Left colon (tissue), 2 donors: ENCODE data around the gene CTXN1. TPM values are rescaled to one million over a fixed set of nuclear protein-coding genes. Genes with fewer than 3 reads are reported as not detected.
A peak's percentile ranks its signal among the peaks of the same experiment; 100 is the strongest.
"Not testable (repeated sequence)": the region's sequence is repeated elsewhere in the genome, so short reads cannot be mapped to it uniquely, and the experiment has no call there.

ENCODE experiments used
- ATAC-seq: fragments of 200-7000 bp; cut with Tn5 transposase; one replicate; pipeline ENCODE4 v1.9.1; 2020; ENCODE audit warnings: mild to moderate bottlenecking, moderate library complexity
- DNase-seq, 2 donors: peaks; one replicate each; pipeline ENCODE4 v3.0.0-alpha.2; 2020
- intact Hi-C, 2 donors: fragments of 100-400 bp; cut with DNase I in 1 of 2; cut with micrococcal nuclease in 1 of 2; formaldehyde crosslinking; loops; one replicate each; pipeline versions ENCODE4 v1.11.2 to v1.14.0; 2022; cut with DNase I, micrococcal nuclease
- total RNA-seq, 2 donors: library from RNA; stranded (reverse); fragmentation: NEBNext Ultra II Directional; extraction: Animal tissue kit (Norgen Biotek cat#: 25700); gene quantifications; one replicate each; pipeline ENCODE4 v1.2.1, GENCODE V29; 2021
- donor health status: DM: no; HTN: no; CAD: no.
- donor health status: DM: yes; HTN: yes; CAD: no.

CTXN1 gene
- total RNA-seq, 2 donors from 2014 or later, result 0.61 to 5.1 TPM

DNA sequence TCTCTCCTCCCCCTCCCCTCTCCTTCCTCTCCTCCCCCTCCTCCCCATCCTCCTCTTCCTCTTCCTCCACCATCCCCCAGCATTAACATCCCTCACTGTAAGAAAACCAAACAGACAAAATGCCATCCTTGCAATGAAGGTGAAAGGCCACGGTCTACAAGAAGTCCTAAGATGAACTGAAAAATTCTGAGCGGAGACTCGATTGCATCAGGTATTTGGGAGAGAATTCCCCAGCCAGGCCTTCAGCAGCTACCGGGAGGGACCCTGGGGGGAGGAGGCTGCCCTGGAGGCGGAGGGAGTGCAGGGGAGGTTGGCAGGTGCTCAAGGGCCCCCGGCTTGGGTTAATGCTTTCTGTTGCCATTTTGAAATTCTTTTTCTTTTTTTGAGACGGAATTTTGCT lies 27.6 kb upstream of the CTXN1 start:
- DNase-seq (no peak), ATAC-seq (no peak)
- intact Hi-C loops, result no loop called here

DNA sequence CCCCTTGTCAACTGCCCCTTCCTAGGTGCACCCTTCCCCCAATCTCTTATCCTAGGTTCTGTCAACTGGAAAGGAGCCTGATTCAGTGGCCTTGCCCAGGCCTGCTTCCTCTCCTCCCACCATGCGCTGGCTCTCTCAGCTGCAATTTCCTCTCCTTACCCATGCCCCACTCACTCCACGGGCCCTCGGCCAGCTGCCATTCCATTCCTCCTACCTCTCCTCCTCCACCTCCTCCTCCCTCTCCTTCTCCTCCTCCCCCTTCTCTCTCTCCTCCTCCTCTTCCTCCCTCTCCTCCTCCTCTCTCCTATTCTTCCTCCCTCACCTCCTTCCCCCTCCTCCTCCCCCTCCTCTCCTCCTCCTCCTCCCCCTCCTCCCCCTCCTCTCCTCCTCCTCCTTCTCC lies 27.1 kb upstream of the CTXN1 start:
- ATAC-seq (no peak), DNase-seq (no peak)
- intact Hi-C loops, result no loop called here

DNA sequence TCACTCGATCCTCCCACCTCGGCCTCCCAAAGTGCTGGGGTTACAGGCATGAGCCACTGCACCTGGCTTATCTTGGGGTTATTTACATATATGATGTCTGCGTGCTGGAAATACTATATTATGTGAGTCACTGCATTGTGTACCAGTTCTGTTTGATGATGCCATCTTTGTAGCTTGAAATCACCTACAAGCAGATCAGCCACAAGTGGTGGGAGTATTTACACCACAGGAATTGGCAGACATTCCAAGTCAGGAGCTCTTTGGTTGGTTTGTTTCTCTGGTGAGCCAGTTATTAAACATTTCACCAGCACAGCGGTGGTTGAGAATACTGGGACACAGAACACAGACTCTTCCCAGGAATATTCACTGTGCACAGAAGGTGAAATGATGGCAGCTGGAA lies 22.0 kb upstream of the CTXN1 start:
- DNase-seq (no peak), ATAC-seq (no peak)
- intact Hi-C loops, result loop anchor here in 1 of 2 donors (5.0 kb wide), 1 partner anchor 54 kb away; no protein-coding TSS in a partner anchor

DNA sequence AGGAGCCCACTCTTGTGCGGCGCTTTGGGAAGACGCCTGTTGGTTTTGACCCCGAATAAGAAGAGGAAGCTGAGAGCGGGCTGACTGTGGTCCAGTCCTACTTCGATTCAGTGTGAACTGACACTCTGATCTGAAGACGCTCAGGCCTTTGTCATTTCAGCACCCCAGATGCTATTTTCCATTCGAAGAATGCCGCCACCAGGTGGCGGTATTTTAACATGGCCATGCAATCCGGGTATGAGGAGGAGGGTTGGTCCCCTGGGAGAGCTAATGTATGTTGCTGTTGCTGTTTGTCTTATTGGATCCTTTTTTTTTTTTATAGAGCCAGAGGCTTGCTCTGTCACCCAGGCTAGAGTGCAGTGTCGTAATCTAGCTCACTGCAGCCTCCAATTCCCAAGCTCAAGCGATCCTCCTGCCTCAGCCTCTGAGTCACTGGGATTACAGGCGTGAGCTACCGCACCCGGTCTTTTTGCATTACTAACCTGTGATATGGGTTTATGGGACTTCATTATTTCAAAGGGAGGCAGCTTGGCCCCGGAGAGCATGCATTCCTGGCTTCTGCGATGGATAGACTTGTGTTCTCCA lies 18.3 kb upstream of the CTXN1 start:
- peak; percentile 83 to 95 for DNase-seq
- peak; percentile 60 for ATAC-seq
- intact Hi-C loops, result no loop called here

DNA sequence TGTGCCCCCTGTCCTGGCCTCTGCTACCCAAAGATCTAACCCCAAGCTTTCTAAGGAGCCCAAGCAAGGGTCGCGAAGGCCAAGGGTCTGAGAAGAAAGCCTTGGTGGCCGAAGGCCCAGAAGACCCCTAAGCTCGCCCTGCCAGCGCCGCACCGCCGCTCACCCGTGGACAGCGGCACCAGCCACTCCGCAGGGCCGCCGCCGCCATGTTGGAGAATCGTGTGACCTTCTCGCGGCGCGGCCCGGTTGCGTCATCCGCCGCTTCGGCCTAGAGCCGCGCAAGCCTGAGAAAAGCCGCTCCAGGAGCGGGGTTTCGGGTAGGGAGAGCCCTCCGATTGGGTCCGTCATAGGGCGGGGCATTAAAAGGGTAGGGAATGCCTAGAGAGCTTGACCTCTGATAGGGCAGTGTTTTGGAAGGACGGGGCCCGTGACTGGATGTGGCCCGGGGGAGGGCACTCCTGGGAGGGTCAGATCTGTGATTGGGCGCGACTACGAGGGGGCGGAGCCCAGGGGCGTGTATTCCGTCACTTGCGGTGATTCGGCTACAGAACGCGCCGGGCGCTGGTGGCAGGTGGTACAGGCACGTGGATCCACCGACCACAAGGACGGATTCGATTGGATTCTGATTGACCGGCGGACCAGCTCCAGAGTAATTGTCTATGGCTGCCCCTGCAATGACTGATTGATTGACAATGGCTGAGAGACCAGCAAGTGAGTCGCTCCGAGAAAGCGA lies 17.7 kb upstream of the CTXN1 start, which contains the start of gene TIMM44:
TSS of gene TIMM44 (minus strand) at position 223 of the 733 bp plus-strand sequence. CDS start at position 208, 15 bp downstream.
- peak; percentile 95 for ATAC-seq
- peak; percentile 99 to 100 for DNase-seq
- intact Hi-C loops, result no loop called here

DNA sequence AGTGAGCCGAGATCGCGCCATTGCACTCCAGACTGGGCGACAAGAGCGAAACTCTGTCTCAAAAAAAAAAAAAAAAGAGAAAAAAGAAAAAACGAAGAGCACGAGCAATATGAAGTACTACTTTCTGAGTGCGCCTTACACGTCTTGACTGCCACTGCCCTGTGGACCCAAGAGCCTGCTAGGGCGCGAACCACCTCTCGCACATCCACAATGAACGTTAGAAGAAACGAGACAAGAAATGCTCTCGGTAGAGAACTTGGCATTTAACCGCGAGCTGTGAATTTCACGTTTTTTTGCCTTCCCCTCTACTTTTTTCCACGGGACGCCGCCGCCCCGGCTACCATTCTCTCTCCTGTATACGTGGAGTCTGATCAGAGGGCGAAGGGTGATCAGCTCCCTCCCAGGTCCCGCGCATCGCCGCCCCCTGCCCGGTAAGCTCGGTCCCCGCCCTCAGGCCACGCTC lies 17.1 kb upstream of the CTXN1 start:
- ATAC-seq (peak; percentile 31), DNase-seq (peak in 1 of 2 donors; percentile 11)
- intact Hi-C loops, result no loop called here

DNA sequence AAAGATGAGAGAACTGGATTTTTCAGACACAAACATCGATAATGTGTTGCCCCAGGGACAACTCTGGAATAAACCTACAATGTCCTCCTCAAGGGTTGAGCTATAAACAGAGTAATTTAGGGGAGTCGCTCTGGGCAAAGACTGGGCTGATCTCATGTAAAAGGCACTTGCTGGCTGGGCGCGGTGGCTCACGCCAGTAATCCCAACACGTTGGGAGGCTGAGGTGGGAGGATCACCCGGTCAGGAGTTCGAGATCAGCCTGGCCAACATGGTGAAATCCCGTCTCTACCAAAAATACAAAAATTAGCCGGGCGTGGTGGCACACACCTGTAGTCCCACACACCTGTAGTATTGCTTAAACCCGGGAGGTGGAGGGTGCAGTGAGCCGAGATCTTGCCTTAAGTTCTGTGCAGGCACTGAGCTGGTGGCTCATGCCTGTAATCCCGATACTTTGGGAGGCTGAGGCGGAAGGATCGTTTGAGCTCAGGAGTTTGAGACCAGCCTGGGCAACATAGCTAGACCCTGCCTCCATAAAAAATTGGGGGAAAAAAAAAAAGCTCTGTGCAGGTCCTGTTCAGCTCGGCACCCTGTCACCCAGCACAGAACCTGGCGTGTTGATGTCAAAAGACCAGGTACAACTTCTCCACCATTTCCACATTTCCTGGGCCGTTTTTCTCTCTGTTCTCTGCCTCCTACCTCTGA lies 16.1 kb upstream of the CTXN1 start:
- ATAC-seq (no peak), DNase-seq (no peak)
- intact Hi-C loops, result no loop called here

DNA sequence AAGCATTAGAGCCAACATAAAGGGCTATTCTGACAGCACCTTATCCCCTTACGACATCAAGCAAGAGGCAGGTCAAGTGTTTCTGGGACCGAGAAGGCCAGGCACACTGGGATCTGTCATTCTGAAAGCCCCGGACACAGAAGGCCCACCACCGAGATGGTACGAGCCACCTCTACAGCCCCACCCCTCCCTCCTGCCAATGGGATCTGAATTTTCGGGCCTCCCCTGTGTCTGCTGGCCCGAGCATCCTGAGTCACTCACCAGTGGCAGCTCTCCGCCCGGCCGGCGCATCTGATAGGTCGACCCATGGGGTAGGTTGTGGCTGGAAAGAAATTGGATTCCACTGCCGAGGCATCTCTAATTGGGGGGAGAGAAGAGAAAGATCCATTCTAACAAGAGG lies 14.9 kb upstream of the CTXN1 start:
- intact Hi-C loops, result no loop called here
- no peak for ATAC-seq

DNA sequence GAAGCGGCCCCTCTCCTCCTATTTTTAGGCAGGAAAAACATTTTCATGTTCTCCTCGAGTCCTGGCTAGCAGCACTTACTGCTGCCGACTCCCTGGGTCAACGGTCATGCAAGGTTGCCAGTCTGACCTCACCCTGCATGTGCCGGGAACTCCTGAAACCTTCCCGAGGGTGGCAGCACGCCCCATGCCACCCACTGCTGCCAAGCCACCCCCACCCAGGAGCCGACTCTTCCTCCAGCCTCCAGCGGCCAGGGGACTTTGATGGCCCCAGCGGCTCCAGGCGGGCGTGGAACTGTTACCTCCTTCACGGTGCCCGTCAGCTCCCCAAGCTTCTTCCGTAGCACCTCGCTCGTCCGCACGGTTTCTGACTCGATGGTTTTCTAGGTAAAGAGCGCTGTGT lies 8.8 kb upstream of the CTXN1 start:
- DNase-seq (no peak), ATAC-seq (peak; percentile 30)
- intact Hi-C loops, result no loop called here

More for the DNA sequence above, 14.9 kb upstream of the CTXN1 start:
- DNase-seq, result no peak

DNA sequence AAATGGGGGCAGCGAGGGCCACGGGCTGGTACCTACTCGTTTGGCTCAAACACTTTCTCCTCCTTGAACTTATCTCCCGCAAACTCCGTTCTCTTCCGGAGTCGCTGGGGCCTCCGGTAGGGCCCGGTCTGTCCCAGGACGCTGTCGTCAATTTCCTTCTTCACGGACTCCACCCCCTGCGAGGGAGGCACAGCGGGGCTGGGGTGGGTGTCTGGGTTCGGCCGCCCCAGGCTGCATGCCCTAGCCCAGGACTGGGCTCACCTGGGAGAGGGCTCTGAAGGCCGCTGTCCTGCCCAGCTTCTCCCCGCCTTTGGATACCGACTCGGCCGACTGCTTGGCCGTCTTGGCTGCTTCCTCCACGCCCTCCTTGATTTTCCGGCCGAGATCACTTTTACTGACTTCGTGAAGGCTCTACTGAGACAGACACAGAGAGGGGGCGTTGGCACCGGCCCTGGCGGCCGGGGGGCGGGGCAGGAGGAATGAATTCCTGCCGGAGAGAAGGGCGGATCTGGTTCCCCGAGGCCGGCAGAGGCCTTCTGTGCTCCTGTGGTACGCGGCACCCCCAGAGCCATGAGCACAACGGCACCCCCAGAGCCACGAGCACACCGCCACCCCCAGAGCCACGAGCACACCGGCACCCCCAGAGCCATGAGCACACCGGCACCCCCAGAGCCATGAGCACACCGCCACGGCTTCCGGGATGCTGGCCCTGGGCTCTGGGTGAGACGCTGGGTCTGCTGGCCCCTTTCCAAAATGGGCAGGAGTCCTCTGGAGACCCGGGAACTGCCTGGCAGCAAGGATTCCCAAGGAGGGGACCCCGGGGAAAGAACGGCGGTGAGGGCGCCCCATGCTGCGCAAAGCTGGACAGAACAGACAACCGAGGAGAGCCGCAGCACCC lies 8.1 kb upstream of the CTXN1 start:
- peak; percentile 67 for ATAC-seq
- intact Hi-C loops, result no loop called here
- peak in 1 of 2 donors; percentile 48 for DNase-seq

DNA sequence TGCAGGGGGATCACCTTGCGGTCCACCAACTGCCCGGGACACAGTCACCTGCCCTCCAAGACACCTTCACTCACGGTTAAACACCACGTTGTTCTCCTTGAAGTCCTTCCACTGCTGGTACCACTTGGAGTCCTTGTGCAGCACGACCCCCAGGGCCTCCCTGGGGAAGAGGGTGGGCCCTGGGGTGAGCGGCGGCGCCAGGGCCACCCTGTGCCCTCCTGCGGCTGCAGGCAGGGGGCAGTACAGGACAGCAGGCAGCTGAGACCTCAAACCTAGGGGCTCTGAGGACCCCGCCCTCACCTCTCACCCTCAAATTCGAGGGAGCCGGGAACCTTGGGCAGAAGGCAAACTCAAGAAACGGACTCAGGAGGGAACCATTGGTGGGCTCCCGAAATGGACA lies 7.5 kb upstream of the CTXN1 start:
- DNase-seq (no peak), ATAC-seq (no peak)
- intact Hi-C loops, result no loop called here

DNA sequence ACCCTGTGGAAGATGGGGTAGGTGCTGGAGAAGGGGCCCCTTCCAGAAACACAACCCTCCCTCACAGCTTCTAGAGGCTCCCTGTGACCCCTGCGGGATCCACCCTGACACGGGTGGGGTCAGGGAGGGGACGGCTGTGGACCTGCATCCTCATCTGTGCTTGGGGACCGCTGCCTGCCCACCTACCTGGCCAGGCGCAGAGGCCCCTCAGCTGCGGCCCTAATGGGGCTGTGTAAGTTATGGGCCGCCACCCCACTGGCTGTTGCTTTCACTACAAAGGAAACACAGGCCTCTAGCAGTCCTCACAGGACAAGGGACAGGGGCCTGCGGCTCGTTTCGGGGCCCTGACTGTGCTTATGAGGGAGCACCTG lies 7.0 kb upstream of the CTXN1 start:
- no peak for ATAC-seq
- no peak for DNase-seq
- intact Hi-C loops, result no loop called here

DNA sequence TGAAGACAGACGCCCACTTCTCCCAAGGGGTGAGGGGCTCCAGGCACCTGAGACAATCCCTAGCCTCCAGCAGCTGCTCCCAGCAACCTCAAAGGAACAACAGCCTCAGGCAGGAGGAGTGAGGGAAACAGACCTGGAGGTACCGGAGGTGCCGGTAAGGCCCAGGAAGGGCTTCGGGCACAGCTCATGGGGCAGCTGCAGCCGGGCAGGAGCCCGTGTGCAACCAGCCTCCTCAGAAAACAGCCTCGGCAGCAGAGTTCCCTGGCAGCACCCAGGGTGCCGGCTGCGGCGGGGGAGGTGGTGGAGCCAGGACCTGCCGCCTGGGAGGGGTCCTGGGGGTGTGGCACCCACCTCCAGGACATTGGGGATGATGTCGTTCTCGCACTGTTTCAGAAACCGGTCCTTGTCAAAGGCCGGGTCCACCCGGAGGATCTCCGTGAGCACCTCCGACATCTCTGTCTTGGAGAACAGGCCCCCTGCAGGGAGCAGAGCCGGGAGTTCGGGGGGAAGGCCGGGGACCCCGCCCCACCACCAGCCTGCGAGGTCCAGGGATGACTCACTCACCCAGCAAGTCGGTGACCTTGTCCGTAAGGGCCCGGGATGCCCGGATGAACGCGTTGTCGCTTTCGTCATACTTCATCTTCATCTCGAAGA lies 6.5 kb upstream of the CTXN1 start:
- ATAC-seq (no peak), DNase-seq (no peak)
- intact Hi-C loops, result no loop called here

DNA sequence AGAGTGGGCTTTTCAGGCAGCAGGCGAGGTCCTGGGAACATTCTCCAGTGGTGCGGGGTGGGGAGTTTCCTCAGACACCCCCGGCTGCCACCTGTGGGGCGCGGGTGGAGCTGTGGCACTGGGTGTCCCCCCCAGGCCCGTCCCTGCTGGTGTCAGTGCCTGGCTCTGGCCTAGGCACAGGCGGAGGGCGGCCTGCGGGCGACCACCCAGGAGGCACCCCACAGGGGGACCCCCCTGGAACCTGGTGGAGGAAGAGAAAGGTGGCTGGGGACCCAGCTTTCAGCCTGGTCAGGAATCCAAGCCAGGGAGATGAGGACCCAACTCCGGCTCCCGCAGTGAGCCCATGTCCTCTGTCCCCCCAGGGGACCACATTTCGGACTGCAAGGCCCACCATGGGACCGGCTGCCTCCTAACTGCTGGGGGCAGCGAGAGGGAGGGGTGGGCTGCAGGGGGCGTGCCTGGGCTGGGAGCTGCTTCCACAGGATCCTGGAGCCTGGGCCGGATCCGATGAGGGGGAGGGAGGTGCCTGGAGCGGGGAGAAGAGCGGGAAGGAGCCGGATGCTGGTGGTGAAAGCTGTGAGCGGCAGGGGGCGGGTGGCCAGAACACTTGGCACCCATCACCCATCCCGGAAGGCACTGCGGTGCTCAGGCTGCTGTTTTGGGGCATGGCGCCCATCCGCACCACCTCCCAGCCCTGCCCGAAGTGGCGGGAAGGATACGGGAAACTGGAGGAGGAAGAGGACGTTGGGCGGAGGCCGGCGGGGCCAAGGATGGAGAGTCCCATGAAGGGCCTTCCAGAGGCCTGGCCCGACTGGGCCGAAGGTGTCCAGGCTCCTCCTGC lies 5.5 kb upstream of the CTXN1 start:
- DNase-seq (no peak), ATAC-seq (no peak)
- intact Hi-C loops, result no loop called here

DNA sequence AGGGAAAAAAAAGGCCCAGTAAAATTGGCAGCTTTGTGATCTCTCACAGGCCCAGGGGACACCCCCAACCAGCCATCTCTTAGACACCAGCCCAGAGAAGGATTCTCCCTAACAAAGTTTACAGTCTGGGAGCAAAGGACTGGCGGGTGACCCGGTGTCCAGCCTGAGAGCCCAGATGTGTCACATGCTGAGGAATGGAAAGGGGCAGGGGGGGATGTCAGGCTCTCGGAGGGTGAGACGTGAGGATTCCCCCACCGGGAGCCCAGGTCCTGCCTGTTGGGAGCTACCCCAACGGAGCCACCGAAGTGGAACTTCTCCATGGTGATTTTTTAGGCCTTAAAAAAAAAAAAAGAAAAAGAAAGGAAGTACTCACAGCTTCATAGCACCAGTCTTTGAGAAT lies 4.8 kb upstream of the CTXN1 start:
- no peak for DNase-seq
- intact Hi-C loops, result no loop called here
- no peak for ATAC-seq

DNA sequence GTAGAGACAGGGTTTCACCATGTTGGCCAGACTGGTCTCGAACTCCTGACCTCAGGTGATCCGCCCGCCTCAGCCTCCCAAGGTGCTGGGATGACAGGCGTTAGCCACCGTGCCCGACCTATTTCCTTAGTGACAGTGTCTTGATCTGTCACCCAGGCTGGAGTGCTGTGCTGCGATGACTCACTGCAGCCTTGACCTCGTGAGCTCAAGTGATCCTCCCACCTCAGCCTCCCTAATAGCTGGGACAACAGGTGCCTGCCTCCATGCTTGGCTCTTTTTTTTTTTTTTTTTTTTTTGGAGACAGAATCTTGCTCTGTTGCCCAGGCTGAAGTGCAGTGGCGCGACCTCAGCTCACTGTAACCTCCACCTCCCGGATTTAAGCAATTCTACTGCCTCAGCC lies 4.1 kb upstream of the CTXN1 start:
- ATAC-seq, DNase-seq, intact Hi-C loops: not testable (repeated sequence)
